HG02610 (cell line): ENCODE measurements around the gene MYL3.

Experiments
- ATAC-seq: cut with Tn5 transposase; IDR thresholded peaks from one replicate; pipeline ENCODE4 v1.9.1; 2021; ENCODE audit warnings: mild to moderate bottlenecking, moderate library complexity; ENCODE audit not compliant: unreplicated experiment

Gene MYL3

DNA sequence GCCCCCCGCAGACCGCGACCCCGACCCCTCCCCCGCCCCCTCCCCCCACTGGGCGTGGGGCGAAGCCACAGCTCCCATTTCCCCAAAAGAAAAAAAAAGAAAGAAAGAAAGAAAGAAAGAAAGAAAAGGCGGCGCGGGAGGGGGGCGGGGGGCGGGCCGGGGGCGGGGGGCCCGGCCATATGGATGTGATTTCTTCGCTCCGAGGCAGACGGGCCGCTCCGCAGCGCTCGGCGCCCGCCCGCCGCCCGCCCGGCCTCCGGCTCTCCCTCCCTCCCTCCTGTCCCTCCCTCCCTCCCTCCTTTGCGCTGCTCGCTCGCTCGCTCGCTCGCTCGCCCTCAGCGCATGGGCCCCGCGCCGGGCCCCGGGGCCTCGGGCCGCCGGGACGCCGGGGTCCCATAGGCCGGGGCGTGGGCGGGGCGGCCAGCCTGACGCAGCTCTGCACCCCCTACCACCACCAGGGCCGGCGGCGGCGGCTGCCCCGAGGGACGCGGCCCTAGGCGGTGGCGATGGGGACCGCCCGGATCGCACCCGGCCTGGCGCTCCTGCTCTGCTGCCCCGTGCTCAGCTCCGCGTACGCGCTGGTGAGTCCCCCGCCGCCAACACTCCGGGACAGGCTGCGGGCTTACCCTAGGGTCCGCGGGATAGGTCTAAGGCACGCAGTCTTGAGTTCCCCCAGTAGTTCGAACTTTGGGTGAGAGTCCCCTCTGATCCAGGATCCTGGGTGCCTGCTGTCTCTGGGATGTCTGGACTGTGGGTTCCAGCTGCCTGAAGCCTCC, 20.0 kb upstream of the MYL3 start:
- ATAC-seq, result no peak

DNA sequence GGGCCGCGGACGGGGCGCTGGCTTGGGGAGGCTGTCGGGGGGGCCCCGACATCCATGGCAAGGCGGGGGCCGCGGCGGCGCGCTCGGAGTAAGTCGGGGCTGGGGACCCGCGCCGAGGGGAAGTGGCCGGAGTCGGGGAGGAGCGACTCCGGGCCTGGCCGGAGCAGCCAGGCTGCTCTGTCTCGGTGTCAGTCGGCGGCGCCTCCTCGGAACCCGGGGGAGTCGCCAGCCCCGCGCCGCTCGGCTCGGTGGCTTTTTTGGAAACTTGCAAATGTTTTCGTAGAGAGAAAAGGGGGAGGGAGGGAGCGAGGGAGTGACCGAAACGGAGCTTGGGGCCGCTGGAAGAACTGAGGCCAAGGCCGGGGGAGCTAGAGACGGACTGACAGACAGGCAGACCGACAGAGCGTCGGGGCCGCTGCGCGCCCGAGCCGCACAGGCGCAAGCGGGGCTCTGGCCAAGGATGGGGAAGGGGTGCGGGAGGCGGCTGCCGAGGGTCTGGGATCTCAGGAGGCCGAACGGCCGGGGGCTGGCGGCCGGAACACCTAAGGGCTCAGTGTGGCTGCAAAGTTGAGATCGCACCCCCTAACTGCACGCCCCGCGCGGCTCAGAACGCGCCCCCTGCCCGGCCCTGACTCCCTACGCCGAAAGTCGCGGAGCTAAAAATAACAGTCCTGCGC, 19.3 kb upstream of the MYL3 start:
- ATAC-seq, result no peak

- no peak for ATAC-seq
These were observed 18.5 kb upstream of the MYL3 start for GRCh38 chr3:46881596-46882376.

- no peak for ATAC-seq
These were observed 17.8 kb upstream of the MYL3 start for GRCh38 chr3:46880884-46881595.

DNA sequence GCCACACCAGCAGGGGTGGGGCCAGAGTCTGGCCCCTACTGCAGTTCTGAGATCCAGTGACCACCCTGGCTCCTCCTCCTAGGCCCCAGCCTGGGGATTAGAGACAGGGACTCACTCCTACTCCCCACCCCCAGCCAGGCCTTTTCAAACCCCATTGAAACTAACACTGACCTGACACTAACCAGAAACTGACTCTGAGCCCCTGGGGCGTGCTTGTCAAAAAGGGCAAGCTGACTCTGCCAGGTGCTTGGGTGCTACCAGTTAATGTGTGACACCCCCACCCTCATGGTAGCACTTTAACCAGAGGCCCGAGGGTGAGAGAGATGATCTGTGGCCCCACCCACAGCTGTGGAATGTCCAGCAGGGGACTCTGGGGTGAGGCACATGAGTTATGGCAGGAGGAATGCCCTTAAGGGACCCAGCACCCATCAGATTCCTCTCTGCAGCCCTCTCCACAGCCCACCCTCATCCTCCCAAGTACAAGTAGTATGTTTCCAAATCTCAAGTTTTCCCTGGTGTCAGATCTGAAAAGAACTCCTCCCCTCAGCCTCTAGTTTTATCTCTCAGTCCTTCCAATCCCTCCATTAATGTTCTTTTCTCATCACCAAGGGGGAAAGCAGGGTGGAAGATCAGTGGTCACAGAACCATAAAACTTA, 15.7 kb upstream of the MYL3 start:
- no peak for ATAC-seq

DNA sequence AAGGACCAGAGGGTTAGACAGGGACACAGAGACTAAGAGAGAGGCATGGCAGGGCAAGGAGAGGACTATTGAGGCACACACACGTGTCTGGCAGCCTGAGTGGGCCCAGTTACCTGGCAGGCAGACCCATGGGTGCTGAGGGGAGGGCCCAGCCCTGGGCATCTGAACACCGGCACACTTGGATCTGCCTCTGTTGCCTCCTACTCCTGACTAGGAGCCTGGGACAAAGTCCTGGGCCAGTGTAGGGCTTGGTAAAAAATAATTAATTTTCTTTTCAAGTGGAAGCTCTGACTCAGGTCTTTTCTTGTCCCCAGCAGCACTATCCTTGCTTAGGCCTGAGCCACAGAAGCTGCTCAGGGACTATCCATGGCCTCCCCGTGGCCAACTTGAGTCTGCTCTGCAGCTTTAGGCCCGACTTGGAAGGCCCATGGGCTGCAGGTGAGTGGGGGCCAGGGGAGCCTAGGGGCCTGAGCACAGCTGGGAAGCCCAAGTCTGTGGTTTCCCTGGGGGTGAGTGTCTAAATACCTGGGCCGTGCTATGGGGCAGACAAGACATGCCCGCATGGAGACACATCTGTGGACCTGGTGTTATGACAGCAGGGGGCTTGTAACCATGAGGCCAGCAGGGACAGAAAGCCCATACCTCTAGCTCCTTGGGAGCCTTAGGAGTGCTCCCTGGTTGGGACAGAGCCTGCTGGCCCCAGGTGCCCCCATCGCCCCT, 14.3 kb upstream of the MYL3 start, which contains the start of gene PTH1R:
TSS of gene PTH1R (plus strand) at position 316 of the 720 bp plus-strand sequence. CDS start 5,839 bp downstream, outside the sequence.
- ATAC-seq, result no peak

DNA sequence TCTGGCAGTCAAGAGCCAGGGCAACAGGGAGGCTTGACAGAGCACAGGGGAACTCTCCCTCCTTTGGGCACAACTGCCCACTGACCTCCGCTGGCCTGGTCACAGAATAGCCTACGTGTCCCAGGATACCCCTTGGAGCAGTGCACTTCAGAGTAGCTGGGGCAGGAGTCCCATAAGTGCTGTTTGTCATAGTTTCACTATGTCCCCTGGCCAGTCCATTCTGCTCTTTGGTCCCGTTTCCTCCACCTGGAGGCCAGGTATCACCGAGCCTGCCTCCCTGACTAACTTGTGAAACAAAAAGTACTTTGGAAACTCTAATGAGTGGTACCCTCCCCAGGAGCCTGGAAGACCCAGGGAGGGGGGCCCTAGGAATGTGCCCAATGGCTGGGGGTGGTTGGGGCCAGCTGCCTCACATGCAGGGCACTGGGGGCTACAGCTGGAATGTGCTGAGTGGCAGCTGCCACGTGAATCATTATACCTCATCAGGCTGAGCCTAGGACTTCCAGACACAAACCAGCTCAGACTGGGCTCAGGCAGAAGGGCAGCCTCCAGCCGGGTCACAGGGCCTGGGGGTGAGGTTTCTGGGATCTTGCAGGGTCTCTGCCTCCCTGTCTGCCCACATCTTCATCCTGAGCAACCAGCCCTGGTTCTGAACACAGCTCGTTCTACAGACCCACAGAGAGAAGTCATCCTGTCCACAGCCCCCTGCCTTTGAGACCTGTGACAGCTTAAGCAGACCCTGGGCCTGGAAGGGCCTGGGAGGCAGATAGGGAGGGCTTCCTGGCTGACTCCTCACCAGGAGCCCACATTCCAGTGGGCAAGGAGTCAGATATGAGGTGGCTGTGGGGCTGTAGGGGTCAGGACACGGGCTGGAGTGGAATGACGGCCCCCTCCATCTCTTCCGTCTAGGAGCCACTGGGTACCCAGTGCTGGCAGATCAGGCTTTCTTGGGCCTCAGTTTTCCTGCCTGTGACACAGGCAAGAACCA, 13.4 kb upstream of the MYL3 start:
- no peak for ATAC-seq

DNA sequence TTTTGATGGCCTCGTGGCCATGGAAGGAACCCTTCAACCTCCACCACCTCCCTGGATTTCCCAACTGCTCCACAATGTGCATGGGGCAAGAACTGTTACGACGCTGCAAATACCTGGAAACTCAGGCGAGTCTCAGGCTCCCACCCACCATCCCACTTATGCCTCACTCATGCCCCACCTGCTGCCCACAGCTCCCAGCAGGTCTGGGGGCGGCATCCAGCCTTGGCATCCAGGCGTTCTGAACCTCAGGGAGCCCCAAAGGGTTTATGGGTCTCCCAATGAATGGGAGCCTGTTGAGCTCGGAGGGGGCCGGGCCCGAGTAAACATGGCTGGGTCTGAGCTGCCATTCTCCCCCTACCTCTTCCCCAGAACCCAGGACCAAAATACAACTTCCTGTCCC, 12.3 kb upstream of the MYL3 start:
- no peak for ATAC-seq

- no peak for ATAC-seq
These were observed 11.2 kb upstream of the MYL3 start for GRCh38 chr3:46874430-46874829.

DNA sequence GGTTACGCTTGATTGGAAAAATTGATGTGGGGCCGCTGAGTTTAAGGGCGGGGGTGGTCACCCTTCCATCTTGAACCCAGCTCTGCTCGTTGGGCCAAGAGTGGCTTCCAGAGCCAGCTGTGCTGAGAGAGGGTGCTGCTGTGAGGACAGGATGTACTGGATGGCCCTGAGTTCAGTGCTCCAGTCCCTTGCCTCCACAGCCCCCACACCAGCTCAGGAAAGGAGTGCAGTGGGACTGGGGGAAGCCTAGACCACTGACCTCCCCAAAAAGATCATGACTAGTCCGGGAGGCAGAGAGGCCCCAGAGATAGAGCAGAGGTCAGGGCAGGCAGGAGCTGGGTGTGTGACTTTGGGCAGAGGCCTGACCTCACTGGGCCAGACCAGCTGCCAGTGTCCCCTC, 10.3 kb upstream of the MYL3 start:
- ATAC-seq, result no peak

DNA sequence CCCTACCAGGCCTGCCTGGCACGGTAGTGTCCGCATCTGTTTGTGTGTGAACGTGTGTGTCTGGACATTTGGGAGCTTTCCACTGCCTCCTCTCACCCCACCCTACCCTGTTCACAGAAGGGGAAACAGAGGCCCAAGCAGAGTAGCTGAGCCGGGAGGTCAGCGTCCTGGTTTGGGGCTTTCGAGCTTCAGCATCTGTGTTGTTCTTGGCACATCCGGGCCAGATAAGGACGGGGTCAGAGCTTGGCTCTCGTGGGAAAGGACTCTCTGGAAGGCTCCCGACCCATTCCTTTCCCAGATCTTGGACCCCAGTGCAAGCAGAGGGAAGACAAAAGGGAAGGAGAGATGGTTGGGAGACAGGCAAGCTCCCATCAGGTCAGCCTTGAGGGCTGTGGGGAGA, 8.0 kb upstream of the MYL3 start:
- ATAC-seq, result no peak

GRCh38 chr3:46870651-46871050, 7.4 kb upstream of the MYL3 start:
- no peak for ATAC-seq

DNA sequence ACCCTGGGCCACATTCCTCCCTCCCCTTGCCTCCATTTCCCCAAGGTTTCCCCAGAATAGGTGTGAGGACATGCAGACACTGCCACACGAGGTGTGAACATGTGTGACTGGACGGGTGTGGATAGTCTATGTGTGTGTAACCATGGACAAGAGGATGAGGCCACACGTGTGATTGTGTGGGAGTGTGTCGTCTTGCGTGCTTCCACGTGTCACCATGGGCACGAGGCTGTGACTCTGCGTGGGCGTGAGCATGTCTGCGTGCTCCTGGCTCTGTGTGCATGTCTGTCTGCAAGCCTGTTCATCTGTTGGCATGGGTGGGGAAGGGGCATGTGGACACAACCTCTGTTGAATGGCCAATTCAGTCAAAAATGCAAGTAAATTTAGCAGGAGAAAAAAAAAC, 6.2 kb upstream of the MYL3 start:
- no peak for ATAC-seq

DNA sequence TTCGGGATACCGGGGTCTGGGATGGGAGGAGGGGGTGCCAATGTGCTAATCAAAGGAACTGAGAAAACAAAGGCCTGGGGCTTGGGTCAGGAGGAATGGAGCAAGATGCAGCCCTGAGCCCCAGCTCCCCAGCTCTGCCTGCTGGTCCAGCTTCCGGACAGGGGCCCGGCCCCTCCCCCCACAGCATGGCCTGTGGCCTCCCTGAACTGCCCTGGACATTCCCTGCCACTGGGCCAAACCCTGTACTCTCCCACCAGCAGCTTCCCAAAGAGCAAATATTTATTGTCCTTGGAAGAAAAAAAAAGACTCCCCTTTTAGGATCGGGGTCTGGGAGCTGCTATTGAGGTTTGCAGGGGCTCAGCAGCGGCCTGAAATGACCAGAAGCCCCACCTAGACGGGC, 5.7 kb upstream of the MYL3 start:
- no peak for ATAC-seq

- no peak for ATAC-seq
These were observed 5.0 kb upstream of the MYL3 start for GRCh38 chr3:46868287-46868686.

DNA sequence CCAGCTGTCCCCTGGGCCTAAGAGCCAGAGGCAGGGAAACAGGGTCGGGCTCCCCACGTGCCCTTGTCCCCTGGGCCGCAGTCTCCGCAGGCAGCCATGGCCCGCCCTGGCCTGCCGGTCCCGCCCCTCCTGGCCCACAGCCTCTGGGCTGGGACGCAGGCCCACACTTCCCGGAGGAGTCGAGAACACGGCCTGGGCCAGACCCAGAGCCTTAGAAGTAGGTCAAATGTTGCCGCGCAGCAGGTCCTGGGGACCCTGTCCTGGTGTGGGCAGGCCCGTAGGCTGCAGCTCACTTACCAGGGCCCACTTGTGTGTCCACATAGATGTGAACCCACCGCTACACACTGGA, 4.3 kb upstream of the MYL3 start:
- ATAC-seq, result no peak

GRCh38 chr3:46866720-46867549, 3.7 kb upstream of the MYL3 start:
- ATAC-seq, result no peak

- ATAC-seq, result no peak
These were observed 2.9 kb upstream of the MYL3 start for GRCh38 chr3:46866032-46866595.
